Liver (tissue), 9 donors: ENCODE measurements around the gene KNOP1. TPM values are rescaled to one million over a fixed set of nuclear protein-coding genes. Genes with fewer than 3 reads are reported as not detected.

Source experiments
- DNase-seq: peaks from one replicate; pipeline ENCODE4 v3.0.0-alpha.2; 2017; ENCODE audit warnings: low spot score
- H3K27ac ChIP-seq, 2 donors: one replicate each; pipeline ENCODE4 v1.7.0; 2013; ENCODE audit warnings: inconsistent platforms in 2 of 2, low read length in 2 of 2, control low read depth in 1 of 2, low read depth in 1 of 2, mild to moderate bottlenecking in 1 of 2
- H3K27me3 ChIP-seq, 4 donors: one replicate each; pipeline versions ENCODE4 v1.6.1 to v1.7.0; 2013; ENCODE audit warnings: low read length in 3 of 4, inconsistent platforms in 1 of 4, mild to moderate bottlenecking in 1 of 4, moderate library complexity in 1 of 4; ENCODE audit not compliant: control insufficient read depth in 4 of 4, insufficient read depth in 4 of 4
- H3K36me3 ChIP-seq, 4 donors: one replicate each; pipeline versions ENCODE4 v1.6.1 to v1.7.0; 2013; ENCODE audit warnings: low read length in 3 of 4, mild to moderate bottlenecking in 3 of 4, low read depth in 1 of 4, moderate library complexity in 1 of 4; ENCODE audit not compliant: control insufficient read depth in 4 of 4, insufficient read depth in 3 of 4
- H3K4me1 ChIP-seq, 4 donors: one replicate each; pipeline versions ENCODE4 v1.6.1 to v1.7.0; 2013; ENCODE audit warnings: low read length in 3 of 4, mild to moderate bottlenecking in 3 of 4, moderate library complexity in 1 of 4; ENCODE audit not compliant: control insufficient read depth in 4 of 4, insufficient read depth in 4 of 4
- H3K4me3 ChIP-seq, 3 donors: one replicate each; pipeline versions ENCODE4 v1.6.1 to v1.7.0; 2013; ENCODE audit warnings: low read length in 3 of 3, control low read depth in 1 of 3, low read depth in 1 of 3, mild to moderate bottlenecking in 1 of 3
- H3K9ac ChIP-seq, 2 donors: one replicate each; pipeline ENCODE4 v1.7.0; 2013; ENCODE audit warnings: low read length in 2 of 2, mild to moderate bottlenecking in 2 of 2, moderate library complexity in 2 of 2, control low read depth in 1 of 2, low read depth in 1 of 2
- H3K9me3 ChIP-seq, 4 donors: one replicate each; pipeline versions ENCODE4 v1.6.1 to v1.7.0; 2013; ENCODE audit warnings: low read length in 3 of 4; ENCODE audit not compliant: control insufficient read depth in 4 of 4
- ATF3 ChIP-seq: IDR thresholded peaks from 2 replicates; pipeline ENCODE4 v1.6.1; 2016; ENCODE audit warnings: antibody characterized with exemption
- EGR1 ChIP-seq, 2 donors: IDR thresholded peaks; 2 replicates each; pipeline ENCODE4 v1.6.1; 2016 to 2018; ENCODE audit warnings: antibody characterized with exemption in 2 of 2, low read depth in 2 of 2
- FOXA1 ChIP-seq: IDR thresholded peaks from 2 replicates; pipeline ENCODE4 v1.6.1; 2016; ENCODE audit warnings: antibody characterized with exemption
- FOXA2 ChIP-seq: IDR thresholded peaks from 2 replicates; pipeline ENCODE4 v1.6.1; 2016; ENCODE audit warnings: antibody characterized with exemption
- GABPA ChIP-seq, 2 donors: IDR thresholded peaks in 1 of 2; conservative IDR thresholded peaks in 1 of 2; 2 replicates each; pipeline ENCODE4 v1.6.1; 2016; ENCODE audit warnings: antibody characterized with exemption in 2 of 2, mild to moderate bottlenecking in 1 of 2, moderate library complexity in 1 of 2
- HNF4A ChIP-seq, 2 donors: conservative IDR thresholded peaks; 2 replicates each; pipeline ENCODE4 v1.6.1; 2016; ENCODE audit warnings: antibody characterized with exemption in 2 of 2, mild to moderate bottlenecking in 2 of 2
- HNF4G ChIP-seq: IDR thresholded peaks from 2 replicates; pipeline ENCODE4 v1.6.1; 2016; ENCODE audit warnings: antibody characterized with exemption
- JUND ChIP-seq, 2 donors: IDR thresholded peaks; 2 replicates each; pipeline ENCODE4 v1.6.1; 2016; ENCODE audit warnings: antibody characterized with exemption in 2 of 2
- RAD21 ChIP-seq, 2 donors: IDR thresholded peaks; 2 replicates each; pipeline ENCODE4 v1.6.1; 2016; ENCODE audit warnings: antibody characterized with exemption in 2 of 2, mild to moderate bottlenecking in 2 of 2
- RXRA ChIP-seq, 2 donors: IDR thresholded peaks; 2 replicates each; pipeline ENCODE4 v1.6.1; 2017 to 2018; ENCODE audit warnings: antibody characterized with exemption in 2 of 2, mild to moderate bottlenecking in 1 of 2
- SP1 ChIP-seq: IDR thresholded peaks from 2 replicates; pipeline ENCODE4 v1.6.1; 2018; ENCODE audit warnings: antibody characterized with exemption, mild to moderate bottlenecking
- TAF1 ChIP-seq: conservative IDR thresholded peaks from 2 replicates; pipeline ENCODE4 v1.6.1; 2016; ENCODE audit warnings: antibody characterized with exemption, mild to moderate bottlenecking
- YY1 ChIP-seq: IDR thresholded peaks from 2 replicates; pipeline ENCODE4 v1.6.1; 2016; ENCODE audit warnings: antibody characterized with exemption, mild to moderate bottlenecking
- WGBS: extraction: QIAGEN DNeasy Blood & Tissue Kit; methylation state at CpG from one replicate; pipeline ENCODE4 v1.1.7; 2013; 5-methylcytosine and 5-hydroxymethylcytosine counted together
- polyA plus RNA-seq, 2 donors: library from polyadenylated mRNA; stranded (reverse) in 1 of 2; unstranded in 1 of 2; fragments of 200-250 nt in 1 of 2; fragments of >200 nt in 1 of 2; fragmentation: Nextera tagmentation in 1 of 2; extraction: Ambion mirVana in 1 of 2; gene quantifications; one replicate each; pipeline versions ENCODE4 v1.2.1 to v1.2.3, GENCODE V29; 2013 to 2015
- total RNA-seq, 2 donors: library from RNA; depleted of rRNA; stranded (reverse); fragments of >200 nt; gene quantifications; one replicate each; pipeline ENCODE4 v1.2.3, GENCODE V29; 2014
- TF ChIP-seq, protein P1 (sequence below): fragments of 150-350 bp; IDR thresholded peaks from 2 replicates; pipeline ENCODE4 v1.5.1; 2017; ENCODE audit warnings: improper control_type of control experiment, low read depth, low read length; ENCODE audit not compliant: missing input control
- TF ChIP-seq, protein P2 (sequence below): IDR thresholded peaks from 2 replicates; pipeline ENCODE4 v1.6.1; 2016; ENCODE audit warnings: antibody characterized with exemption
- TF ChIP-seq, protein P3 (sequence below): IDR thresholded peaks from 2 replicates; pipeline ENCODE4 v1.6.1; 2016; ENCODE audit warnings: antibody characterized with exemption, mild to moderate bottlenecking
- TF ChIP-seq, protein P4 (sequence below): IDR thresholded peaks from 2 replicates; pipeline ENCODE4 v1.6.1; 2016; ENCODE audit warnings: antibody characterized with exemption
- donor health status: healthy.
- donor health status: healthy.
- donor health status: healthy.
- donor health status: healthy.
- donor health status: healthy.

KNOP1 gene
- total and polyA plus RNA-seq, 4 donors = 4.1 to 6.7 (median 5.7) TPM

GRCh38 chr16:19687279-19687678 is 30.7 kb downstream of the KNOP1 start (continued):
- TF ChIP-seq, protein P1, sequence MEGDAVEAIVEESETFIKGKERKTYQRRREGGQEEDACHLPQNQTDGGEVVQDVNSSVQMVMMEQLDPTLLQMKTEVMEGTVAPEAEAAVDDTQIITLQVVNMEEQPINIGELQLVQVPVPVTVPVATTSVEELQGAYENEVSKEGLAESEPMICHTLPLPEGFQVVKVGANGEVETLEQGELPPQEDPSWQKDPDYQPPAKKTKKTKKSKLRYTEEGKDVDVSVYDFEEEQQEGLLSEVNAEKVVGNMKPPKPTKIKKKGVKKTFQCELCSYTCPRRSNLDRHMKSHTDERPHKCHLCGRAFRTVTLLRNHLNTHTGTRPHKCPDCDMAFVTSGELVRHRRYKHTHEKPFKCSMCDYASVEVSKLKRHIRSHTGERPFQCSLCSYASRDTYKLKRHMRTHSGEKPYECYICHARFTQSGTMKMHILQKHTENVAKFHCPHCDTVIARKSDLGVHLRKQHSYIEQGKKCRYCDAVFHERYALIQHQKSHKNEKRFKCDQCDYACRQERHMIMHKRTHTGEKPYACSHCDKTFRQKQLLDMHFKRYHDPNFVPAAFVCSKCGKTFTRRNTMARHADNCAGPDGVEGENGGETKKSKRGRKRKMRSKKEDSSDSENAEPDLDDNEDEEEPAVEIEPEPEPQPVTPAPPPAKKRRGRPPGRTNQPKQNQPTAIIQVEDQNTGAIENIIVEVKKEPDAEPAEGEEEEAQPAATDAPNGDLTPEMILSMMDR = no peak
- TF ChIP-seq EGR1 (IDR thresholded peaks at IDR 0.05; ENCODE audit: low read depth in 2 of 2) = no peak

DNA sequence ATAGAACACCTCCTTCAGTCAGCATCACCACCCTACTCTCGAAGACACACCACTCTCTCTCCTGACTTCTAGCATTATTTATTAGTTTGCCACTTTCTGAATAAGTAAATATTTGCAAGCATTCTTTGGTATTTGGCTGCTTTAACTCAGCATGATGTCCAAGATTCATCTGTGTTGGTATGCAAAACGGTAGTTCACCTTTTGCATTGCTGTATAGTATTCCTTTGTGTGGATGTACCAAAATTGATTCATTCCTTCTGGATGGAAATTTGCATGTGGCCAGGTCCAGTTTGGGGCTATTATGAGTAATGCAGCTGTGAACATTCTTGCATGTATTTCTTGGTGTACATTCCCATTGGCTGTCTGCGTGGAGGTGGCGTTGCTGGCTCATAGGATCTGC is 32.9 kb downstream of the KNOP1 start:
- WGBS = 98% methylated on average over 4 of the region's 4 CpGs
- DNase-seq = no peak
- H3K9me3 ChIP-seq = peaks cover 0 to 2% (median 0%) of the 10 kb centered on the region in 4 donors
- no peak overlapping the region for H3K9ac ChIP-seq
- H3K4me1 ChIP-seq = no peaks in the 10 kb centered on the region
- H3K4me3 ChIP-seq = no peak overlapping the region
- TF ChIP-seq SP1 = no peak
- TF ChIP-seq JUND (IDR thresholded peaks at IDR 0.05) = no peak
- TF ChIP-seq HNF4G = no peak
- TF ChIP-seq, protein P2, sequence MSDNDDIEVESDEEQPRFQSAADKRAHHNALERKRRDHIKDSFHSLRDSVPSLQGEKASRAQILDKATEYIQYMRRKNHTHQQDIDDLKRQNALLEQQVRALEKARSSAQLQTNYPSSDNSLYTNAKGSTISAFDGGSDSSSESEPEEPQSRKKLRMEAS = no peak
- TF ChIP-seq, protein P1 = no peak
- peaks cover 8 to 42% (median 19%) of the 10 kb centered on the region in 4 donors for H3K36me3 ChIP-seq
- no peaks in the 10 kb centered on the region for H3K27me3 ChIP-seq
- H3K27ac ChIP-seq = no peak overlapping the region

- no peaks in the 10 kb centered on the region for H3K4me1 ChIP-seq
- no peak overlapping the region for H3K9ac ChIP-seq
- peaks cover 0 to 2% (median 0%) of the 10 kb centered on the region in 4 donors for H3K9me3 ChIP-seq
- H3K36me3 ChIP-seq = peaks cover 8 to 42% (median 19%) of the 10 kb centered on the region in 4 donors
- no peaks in the 10 kb centered on the region for H3K27me3 ChIP-seq
- 96% methylated on average over 6 of the region's 6 CpGs for WGBS
- no peak overlapping the region for H3K4me3 ChIP-seq
- no peak overlapping the region for H3K27ac ChIP-seq
- DNase-seq = no peak
- TF ChIP-seq TAF1 (no peak), HNF4G (no peak), HNF4A (conservative IDR thresholded peaks at IDR 0.05) (no peak), FOXA2 (no peak), FOXA1 (no peak), YY1 (no peak), RAD21 (IDR thresholded peaks at IDR 0.05) (no peak), GABPA (IDR thresholded peaks at IDR 0.05 in 1 of 2, conservative IDR thresholded peaks at IDR 0.05 in 1 of 2) (no peak), ATF3 (no peak), RXRA (IDR thresholded peaks at IDR 0.05) (no peak)
- TF ChIP-seq, protein P3, sequence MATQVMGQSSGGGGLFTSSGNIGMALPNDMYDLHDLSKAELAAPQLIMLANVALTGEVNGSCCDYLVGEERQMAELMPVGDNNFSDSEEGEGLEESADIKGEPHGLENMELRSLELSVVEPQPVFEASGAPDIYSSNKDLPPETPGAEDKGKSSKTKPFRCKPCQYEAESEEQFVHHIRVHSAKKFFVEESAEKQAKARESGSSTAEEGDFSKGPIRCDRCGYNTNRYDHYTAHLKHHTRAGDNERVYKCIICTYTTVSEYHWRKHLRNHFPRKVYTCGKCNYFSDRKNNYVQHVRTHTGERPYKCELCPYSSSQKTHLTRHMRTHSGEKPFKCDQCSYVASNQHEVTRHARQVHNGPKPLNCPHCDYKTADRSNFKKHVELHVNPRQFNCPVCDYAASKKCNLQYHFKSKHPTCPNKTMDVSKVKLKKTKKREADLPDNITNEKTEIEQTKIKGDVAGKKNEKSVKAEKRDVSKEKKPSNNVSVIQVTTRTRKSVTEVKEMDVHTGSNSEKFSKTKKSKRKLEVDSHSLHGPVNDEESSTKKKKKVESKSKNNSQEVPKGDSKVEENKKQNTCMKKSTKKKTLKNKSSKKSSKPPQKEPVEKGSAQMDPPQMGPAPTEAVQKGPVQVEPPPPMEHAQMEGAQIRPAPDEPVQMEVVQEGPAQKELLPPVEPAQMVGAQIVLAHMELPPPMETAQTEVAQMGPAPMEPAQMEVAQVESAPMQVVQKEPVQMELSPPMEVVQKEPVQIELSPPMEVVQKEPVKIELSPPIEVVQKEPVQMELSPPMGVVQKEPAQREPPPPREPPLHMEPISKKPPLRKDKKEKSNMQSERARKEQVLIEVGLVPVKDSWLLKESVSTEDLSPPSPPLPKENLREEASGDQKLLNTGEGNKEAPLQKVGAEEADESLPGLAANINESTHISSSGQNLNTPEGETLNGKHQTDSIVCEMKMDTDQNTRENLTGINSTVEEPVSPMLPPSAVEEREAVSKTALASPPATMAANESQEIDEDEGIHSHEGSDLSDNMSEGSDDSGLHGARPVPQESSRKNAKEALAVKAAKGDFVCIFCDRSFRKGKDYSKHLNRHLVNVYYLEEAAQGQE = no peak
- TF ChIP-seq, protein P4, sequence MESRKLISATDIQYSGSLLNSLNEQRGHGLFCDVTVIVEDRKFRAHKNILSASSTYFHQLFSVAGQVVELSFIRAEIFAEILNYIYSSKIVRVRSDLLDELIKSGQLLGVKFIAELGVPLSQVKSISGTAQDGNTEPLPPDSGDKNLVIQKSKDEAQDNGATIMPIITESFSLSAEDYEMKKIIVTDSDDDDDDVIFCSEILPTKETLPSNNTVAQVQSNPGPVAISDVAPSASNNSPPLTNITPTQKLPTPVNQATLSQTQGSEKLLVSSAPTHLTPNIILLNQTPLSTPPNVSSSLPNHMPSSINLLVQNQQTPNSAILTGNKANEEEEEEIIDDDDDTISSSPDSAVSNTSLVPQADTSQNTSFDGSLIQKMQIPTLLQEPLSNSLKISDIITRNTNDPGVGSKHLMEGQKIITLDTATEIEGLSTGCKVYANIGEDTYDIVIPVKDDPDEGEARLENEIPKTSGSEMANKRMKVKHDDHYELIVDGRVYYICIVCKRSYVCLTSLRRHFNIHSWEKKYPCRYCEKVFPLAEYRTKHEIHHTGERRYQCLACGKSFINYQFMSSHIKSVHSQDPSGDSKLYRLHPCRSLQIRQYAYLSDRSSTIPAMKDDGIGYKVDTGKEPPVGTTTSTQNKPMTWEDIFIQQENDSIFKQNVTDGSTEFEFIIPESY = no peak
- TF ChIP-seq, protein P1 = no peak
These were observed 34.4 kb downstream of the KNOP1 start for GRCh38 chr16:19683453-19684236.
